RWPE2 (cell line): Measurements from ENCODE around the gene GTF3C2.
A peak's percentile ranks its signal among the peaks of the same experiment; 100 is the strongest.

ENCODE experiments used
- ATAC-seq: fragments of 200-7000 bp; cut with Tn5 transposase; 3 replicates; pipeline ENCODE4 v1.9.1; 2021; ENCODE audit warnings: low read depth
- DNase-seq: peaks from one replicate; pipeline ENCODE4 v3.0.0-alpha.2; 2020; ENCODE audit warnings: low spot score
- H3K27ac ChIP-seq: fragments of 450-650 bp; 2 replicates; pipeline ENCODE4 v1.5.1; 2017; ENCODE audit warnings: mild to moderate bottlenecking; ENCODE audit not compliant: poor library complexity, severe bottlenecking
- H3K27me3 ChIP-seq: fragments of 250-450 bp; sonication (Bioruptor Pico); 2 replicates; pipeline ENCODE4 v1.5.1; 2021; ENCODE audit warnings: mild to moderate bottlenecking, moderate library complexity; ENCODE audit not compliant: insufficient read depth, poor library complexity, severe bottlenecking
- H3K36me3 ChIP-seq: fragments of 250-450 bp; sonication (Bioruptor Pico); 2 replicates; pipeline ENCODE4 v1.5.1; 2020; ENCODE audit warnings: low read depth, mild to moderate bottlenecking, moderate library complexity
- H3K4me1 ChIP-seq: fragments of 250-450 bp; sonication (Bioruptor Pico); 2 replicates; pipeline ENCODE4 v1.5.1; 2021; ENCODE audit warnings: mild to moderate bottlenecking, moderate library complexity; ENCODE audit not compliant: insufficient read depth, poor library complexity, severe bottlenecking
- H3K4me3 ChIP-seq: fragments of 250-450 bp; sonication (Bioruptor Pico); 2 replicates; pipeline ENCODE4 v1.5.1; 2021; ENCODE audit warnings: mild to moderate bottlenecking, moderate library complexity; ENCODE audit not compliant: severe bottlenecking
- H3K9me3 ChIP-seq: fragments of 250-450 bp; sonication (Bioruptor Pico); 2 replicates; pipeline ENCODE4 v1.5.1; 2021; ENCODE audit warnings: mild to moderate bottlenecking, moderate library complexity; ENCODE audit not compliant: severe bottlenecking
- CTCF ChIP-seq: fragments of 450-650 bp; IDR thresholded peaks from one replicate; pipeline ENCODE4 v1.5.1; 2017; ENCODE audit warnings: mild to moderate bottlenecking, moderate library complexity; ENCODE audit not compliant: poor library complexity, severe bottlenecking

The GTF3C2 gene

DNA sequence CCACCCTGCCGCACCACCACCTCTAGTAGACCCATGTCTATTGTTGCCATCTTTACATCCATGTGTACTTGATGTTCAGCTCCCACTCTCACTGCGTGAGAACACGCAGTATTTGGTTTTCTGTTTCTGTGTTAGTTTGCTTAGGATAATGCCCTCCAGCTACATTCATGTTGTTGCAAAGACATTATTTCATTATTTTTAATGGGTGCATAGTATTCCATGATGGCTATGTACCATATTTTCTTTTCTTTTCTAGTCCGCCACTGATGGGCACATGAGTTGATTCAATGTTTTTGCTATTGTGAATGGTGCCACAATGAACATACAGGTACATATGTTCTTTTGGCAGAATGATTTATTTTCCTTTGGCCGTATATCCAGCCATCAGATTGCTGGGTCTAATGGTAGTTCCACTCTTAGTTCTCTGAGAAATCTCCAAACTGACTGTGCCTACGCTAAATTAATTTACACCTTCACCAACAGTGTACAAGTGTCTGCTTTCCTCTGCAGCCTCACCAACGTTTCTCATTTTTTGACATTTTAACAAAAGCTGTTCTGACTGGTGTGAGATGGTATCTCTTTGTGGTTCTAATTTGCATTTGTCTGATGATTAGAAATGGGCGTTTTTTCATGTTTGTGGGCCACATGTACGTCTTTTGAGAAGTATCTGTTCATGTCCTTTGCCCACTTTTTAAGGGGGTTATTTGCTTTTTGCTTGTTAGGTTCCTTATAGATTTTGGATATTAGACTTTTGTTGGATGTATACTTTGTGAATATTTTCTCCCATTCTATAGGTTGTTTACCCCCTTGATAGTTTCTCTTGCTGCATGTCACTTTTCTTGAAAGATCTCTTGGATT is 34.5 kb upstream of the GTF3C2 start:
- peaks cover 31% of the 10 kb centered on the region for H3K36me3 ChIP-seq
- no peak for TF ChIP-seq CTCF

DNA sequence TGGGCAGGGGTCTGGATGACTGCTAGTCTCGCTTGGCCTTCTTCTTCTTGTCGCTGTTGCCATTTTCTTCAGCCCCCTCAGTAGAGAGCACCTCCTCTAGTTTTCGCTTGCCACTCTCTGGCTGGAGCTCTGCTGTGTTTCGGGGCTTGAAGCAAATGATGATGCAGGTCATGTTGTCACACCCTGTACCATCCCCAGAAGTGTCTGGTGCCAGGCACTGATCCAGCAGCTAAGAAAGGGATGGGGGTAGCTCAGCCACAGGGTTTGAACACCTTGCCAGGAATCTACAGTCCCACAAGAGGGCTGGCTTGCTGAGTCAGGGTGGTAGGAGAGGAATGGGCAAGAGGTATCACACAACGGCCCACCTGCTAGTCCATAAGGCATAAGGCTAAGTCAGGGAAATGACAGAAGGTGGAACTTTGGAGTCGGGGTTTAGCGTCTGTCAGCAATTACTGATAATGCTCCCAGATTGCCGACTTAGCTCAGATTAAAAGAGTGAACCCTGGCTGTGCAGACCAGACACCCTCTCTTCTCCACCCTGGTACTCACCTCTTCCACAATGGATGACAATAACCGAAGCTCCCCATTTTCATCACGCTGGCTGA is 25.1 kb upstream of the GTF3C2 start:
- peak overlapping the region; percentile 71 for H3K27ac ChIP-seq
- H3K36me3 ChIP-seq, result peaks cover 83% of the 10 kb centered on the region
- no peaks in the 10 kb centered on the region for H3K9me3 ChIP-seq
- no peaks in the 10 kb centered on the region for H3K27me3 ChIP-seq
- DNase-seq (peak; percentile 22), ATAC-seq (no peak)
- no peak overlapping the region for H3K4me3 ChIP-seq
- H3K4me1 ChIP-seq, result peaks cover 10% of the 10 kb centered on the region
- no peak for TF ChIP-seq CTCF

More for the DNA sequence above, 34.5 kb upstream of the GTF3C2 start:
- Histone ChIP-seq H3K27ac (no peak overlapping the region), H3K9me3 (no peaks in the 10 kb centered on the region), H3K4me3 (no peak overlapping the region), H3K27me3 (no peaks in the 10 kb centered on the region), H3K4me1 (no peaks in the 10 kb centered on the region)
- no peak for DNase-seq
- ATAC-seq, result no peak

GRCh38 chr2:27380626-27381545 is 24.3 kb upstream of the GTF3C2 start, which contains the start of gene ZNF513:
Gene ZNF513 (minus strand): TSS chr2:27380734. CDS start chr2:27380526, 208 bp downstream.
- H3K36me3 ChIP-seq, result peaks cover 81% of the 10 kb centered on the region
- peak; percentile 87 for ATAC-seq
- peak; percentile 97 for DNase-seq
- H3K4me3 ChIP-seq, result peak within 1 kb of the TSS; percentile 86
- peaks cover 10% of the 10 kb centered on the region for H3K4me1 ChIP-seq
- no peaks in the 10 kb centered on the region for H3K9me3 ChIP-seq
- TF ChIP-seq CTCF, result no peak
- no peaks in the 10 kb centered on the region for H3K27me3 ChIP-seq
- peak within 1 kb of the TSS; percentile 71 for H3K27ac ChIP-seq

- peaks cover 81% of the 10 kb centered on the region for H3K36me3 ChIP-seq
- ATAC-seq, result no peak; the same call in 2 of the 3 replicates
These were observed 23.5 kb upstream of the GTF3C2 start for GRCh38 chr2:27379836-27380625.

More at GRCh38 chr2:27379836-27380625, 23.5 kb upstream of the GTF3C2 start:
- Histone ChIP-seq H3K27me3 (no peaks in the 10 kb centered on the region), H3K4me1 (peaks cover 10% of the 10 kb centered on the region), H3K27ac (peak overlapping the region; percentile 71), H3K4me3 (peak overlapping the region; percentile 86), H3K9me3 (no peaks in the 10 kb centered on the region)
- DNase-seq, result peak; percentile 63
- no peak for TF ChIP-seq CTCF
